Loucy (cell line): Measurements from ENCODE around the gene NEURL4.
"Not testable (repeated sequence)": the region's sequence is repeated elsewhere in the genome, so short reads cannot be mapped to it uniquely, and the experiment has no call there.

Source experiments
- CTCF ChIP-seq: fragments of 200-600 bp; sonication (generic); conservative IDR thresholded peaks from 2 replicates; pipeline ENCODE4 v1.5.1; 2014; ENCODE audit warnings: mild to moderate bottlenecking, antibody characterized with exemption, low read length
- EZH2phosphoT487 ChIP-seq: fragments of 200-600 bp; IDR thresholded peaks from 2 replicates; pipeline ENCODE4 v1.6.1; 2018; ENCODE audit warnings: antibody characterized with exemption, mild to moderate bottlenecking, moderate library complexity, borderline replicate concordance

- not testable (repeated sequence) for TF ChIP-seq CTCF, EZH2phosphoT487
These were observed 8.5 kb upstream of the NEURL4 start for GRCh38 chr17:7337600-7337999.
